Keratinocyte (primary cell): ENCODE data around the gene UBR3. TPM values are rescaled to one million over a fixed set of nuclear protein-coding genes. Genes with fewer than 3 reads are reported as not detected.

Experiments
- DNase-seq: peaks from one replicate; pipeline ENCODE4 v3.0.0-alpha.2; 2011; ENCODE audit warnings: low read depth, missing footprints, low spot score
- FAIRE-seq: peaks from 2 replicates; lab custom pipeline; 2011; peaks lifted over from hg19 to GRCh38; lab: Jason Lieb, UNC
- H2AFZ ChIP-seq: 2 replicates; pipeline ENCODE4 v1.6.0; 2012; ENCODE audit warnings: low read length, control low read depth, inconsistent platforms; ENCODE audit not compliant: control insufficient read depth
- H3K27ac ChIP-seq: 2 replicates; pipeline ENCODE4 v1.5.1; 2011; ENCODE audit warnings: low read length; ENCODE audit not compliant: control insufficient read depth, insufficient read depth
- H3K27me3 ChIP-seq: 3 replicates; pipeline ENCODE4 v1.6.0; 2011; ENCODE audit warnings: low read length; ENCODE audit not compliant: control insufficient read depth, insufficient read depth; ENCODE audit errors: extremely low read depth
- H3K36me3 ChIP-seq, 2 experiments: 2 replicates in 1 of 2; 3 replicates in 1 of 2; pipeline ENCODE4 v1.5.1; 2011; ENCODE audit warnings: low read length in 2 of 2, mild to moderate bottlenecking in 1 of 2; ENCODE audit not compliant: control insufficient read depth in 2 of 2, insufficient read depth in 2 of 2; ENCODE audit errors: extremely low read depth in 1 of 2
- H3K4me1 ChIP-seq: 3 replicates; pipeline ENCODE4 v1.5.1; 2011; ENCODE audit warnings: low read length; ENCODE audit not compliant: control insufficient read depth, insufficient read depth; ENCODE audit errors: extremely low read depth
- H3K4me2 ChIP-seq: 3 replicates; pipeline ENCODE4 v1.6.0; 2011; ENCODE audit warnings: low read depth, low read length; ENCODE audit not compliant: control insufficient read depth, insufficient read depth; ENCODE audit errors: extremely low read depth
- H3K4me3 ChIP-seq, 3 experiments: fragments of 200-600 bp in 1 of 3; sonication (generic) in 1 of 3; 2 replicates in 2 of 3; 3 replicates in 1 of 3; pipeline ENCODE4 v1.5.1; 2011 to 2016; ENCODE audit warnings: low read length in 3 of 3, mild to moderate bottlenecking in 3 of 3, control low read depth in 2 of 3, inconsistent platforms in 1 of 3, low read depth in 1 of 3, mixed read lengths in 1 of 3, mixed run types in 1 of 3, moderate library complexity in 1 of 3; ENCODE audit not compliant: control insufficient read depth in 2 of 3, insufficient read depth in 2 of 3; ENCODE audit errors: extremely low read depth in 1 of 3
- H3K79me2 ChIP-seq: 2 replicates; pipeline ENCODE4 v1.6.0; 2012; ENCODE audit warnings: low read length; ENCODE audit not compliant: control insufficient read depth, insufficient read depth
- H3K9ac ChIP-seq: 3 replicates; pipeline ENCODE4 v1.6.0; 2011; ENCODE audit warnings: low read length; ENCODE audit not compliant: control insufficient read depth, insufficient read depth; ENCODE audit errors: extremely low read depth
- H3K9me1 ChIP-seq: 3 replicates; pipeline ENCODE4 v1.6.0; 2011; ENCODE audit warnings: low read length; ENCODE audit not compliant: control insufficient read depth, insufficient read depth; ENCODE audit errors: extremely low read depth
- H3K9me3 ChIP-seq: 2 replicates; pipeline ENCODE4 v1.5.1; 2012; ENCODE audit warnings: low read depth, low read length; ENCODE audit not compliant: control insufficient read depth
- H4K20me1 ChIP-seq: 3 replicates; pipeline ENCODE4 v1.6.0; 2011; ENCODE audit warnings: low read length; ENCODE audit not compliant: control insufficient read depth, insufficient read depth; ENCODE audit errors: extremely low read depth
- EZH2 ChIP-seq: IDR thresholded peaks from one replicate; pipeline ENCODE4 v1.6.1; 2012; ENCODE audit warnings: inconsistent platforms, mild to moderate bottlenecking, low read length, moderate library complexity
- dilution Hi-C: fragments of 300-500 bp; cut with MboI; formaldehyde crosslinking; loops from one replicate; pipeline ENCODE4 v1.7.0; 2020; ENCODE audit warnings: low sequenced_read_pairs; ENCODE audit not compliant: extremely low pct_ligation_motif_present
- polyA plus RNA-seq, 5 experiments: library from polyadenylated mRNA; depleted of rRNA in 3 of 5; stranded (reverse) in 3 of 5; stranded (forward) in 1 of 5; unstranded in 1 of 5; fragments of >200 nt; gene quantifications; 1 replicate in 1 of 5; 2 replicates in 3 of 5; 3 replicates in 1 of 5; pipeline versions ENCODE4 v1.2.1 to v1.2.3, GENCODE V29; 2011 to 2012; ENCODE audit warnings: missing spikeins in 2 of 5, low read depth in 1 of 5, low replicate concordance in 1 of 5
- TF ChIP-seq, protein P1 (sequence below), 3 experiments: IDR thresholded peaks in 1 of 3; conservative IDR thresholded peaks in 1 of 3; optimal IDR thresholded peaks in 1 of 3; 2 replicates in 2 of 3; 3 replicates in 1 of 3; pipeline versions ENCODE3 to v1.5.1; 2011; ENCODE audit warnings: low read length in 3 of 3, mild to moderate bottlenecking in 3 of 3, moderate library complexity in 2 of 3, control low read depth in 1 of 3, inconsistent platforms in 1 of 3; ENCODE audit not compliant: insufficient read depth in 2 of 3; ENCODE audit errors: extremely low read depth in 1 of 3

UBR3 gene
- polyA plus RNA-seq, 1 donor (not counting 4 experiments of a cell fraction or from before 2014, with no cell fraction given) = 14.7 TPM

DNA sequence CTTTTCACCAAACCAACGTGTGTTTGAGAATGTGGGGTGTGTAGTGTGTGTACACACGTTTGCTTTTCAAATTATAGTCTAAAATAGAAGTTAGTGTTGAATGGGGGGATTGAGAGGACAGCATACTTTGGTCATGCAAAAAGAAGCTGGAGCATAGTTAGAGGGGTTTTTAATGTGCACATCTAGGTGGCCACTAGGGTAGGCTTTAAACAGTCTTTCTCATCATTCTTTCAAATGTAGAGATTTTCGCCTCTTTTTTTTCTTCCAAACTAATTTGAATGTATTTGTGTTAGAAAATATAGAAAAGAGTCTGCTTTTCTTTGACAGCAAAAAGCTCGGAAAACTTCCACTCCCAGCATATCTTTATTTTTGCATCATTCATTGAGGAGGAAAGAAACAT, 185.5 kb downstream of the UBR3 start:
- Histone ChIP-seq H3K4me2 (no peak overlapping the region), H3K4me1 (no peaks in the 10 kb centered on the region), H3K9me1 (no peaks in the 10 kb centered on the region), H3K9ac (no peak overlapping the region), H3K27ac (no peak overlapping the region), H4K20me1 (no peaks in the 10 kb centered on the region), H3K9me3 (no peaks in the 10 kb centered on the region), H3K4me3 (no peak overlapping the region), H2AFZ (no peak overlapping the region), H3K36me3 (peaks cover 0 to 4% of the 10 kb centered on the region in 2 experiments), H3K27me3 (no peaks in the 10 kb centered on the region), H3K79me2 (no peaks in the 10 kb centered on the region)
- FAIRE-seq = no peak
- TF ChIP-seq, protein P1, sequence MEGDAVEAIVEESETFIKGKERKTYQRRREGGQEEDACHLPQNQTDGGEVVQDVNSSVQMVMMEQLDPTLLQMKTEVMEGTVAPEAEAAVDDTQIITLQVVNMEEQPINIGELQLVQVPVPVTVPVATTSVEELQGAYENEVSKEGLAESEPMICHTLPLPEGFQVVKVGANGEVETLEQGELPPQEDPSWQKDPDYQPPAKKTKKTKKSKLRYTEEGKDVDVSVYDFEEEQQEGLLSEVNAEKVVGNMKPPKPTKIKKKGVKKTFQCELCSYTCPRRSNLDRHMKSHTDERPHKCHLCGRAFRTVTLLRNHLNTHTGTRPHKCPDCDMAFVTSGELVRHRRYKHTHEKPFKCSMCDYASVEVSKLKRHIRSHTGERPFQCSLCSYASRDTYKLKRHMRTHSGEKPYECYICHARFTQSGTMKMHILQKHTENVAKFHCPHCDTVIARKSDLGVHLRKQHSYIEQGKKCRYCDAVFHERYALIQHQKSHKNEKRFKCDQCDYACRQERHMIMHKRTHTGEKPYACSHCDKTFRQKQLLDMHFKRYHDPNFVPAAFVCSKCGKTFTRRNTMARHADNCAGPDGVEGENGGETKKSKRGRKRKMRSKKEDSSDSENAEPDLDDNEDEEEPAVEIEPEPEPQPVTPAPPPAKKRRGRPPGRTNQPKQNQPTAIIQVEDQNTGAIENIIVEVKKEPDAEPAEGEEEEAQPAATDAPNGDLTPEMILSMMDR (optimal IDR thresholded peaks at IDR 0.05 in 1 of 3, IDR thresholded peaks at IDR 0.05 in 1 of 3, conservative IDR thresholded peaks at IDR 0.05 in 1 of 3; ENCODE audit: extremely low read depth in 1 of 3, insufficient read depth in 2 of 3, low read length in 3 of 3) = no peak
- TF ChIP-seq EZH2 = no peak
- no peak for DNase-seq
- dilution Hi-C loops = no loop called here

DNA sequence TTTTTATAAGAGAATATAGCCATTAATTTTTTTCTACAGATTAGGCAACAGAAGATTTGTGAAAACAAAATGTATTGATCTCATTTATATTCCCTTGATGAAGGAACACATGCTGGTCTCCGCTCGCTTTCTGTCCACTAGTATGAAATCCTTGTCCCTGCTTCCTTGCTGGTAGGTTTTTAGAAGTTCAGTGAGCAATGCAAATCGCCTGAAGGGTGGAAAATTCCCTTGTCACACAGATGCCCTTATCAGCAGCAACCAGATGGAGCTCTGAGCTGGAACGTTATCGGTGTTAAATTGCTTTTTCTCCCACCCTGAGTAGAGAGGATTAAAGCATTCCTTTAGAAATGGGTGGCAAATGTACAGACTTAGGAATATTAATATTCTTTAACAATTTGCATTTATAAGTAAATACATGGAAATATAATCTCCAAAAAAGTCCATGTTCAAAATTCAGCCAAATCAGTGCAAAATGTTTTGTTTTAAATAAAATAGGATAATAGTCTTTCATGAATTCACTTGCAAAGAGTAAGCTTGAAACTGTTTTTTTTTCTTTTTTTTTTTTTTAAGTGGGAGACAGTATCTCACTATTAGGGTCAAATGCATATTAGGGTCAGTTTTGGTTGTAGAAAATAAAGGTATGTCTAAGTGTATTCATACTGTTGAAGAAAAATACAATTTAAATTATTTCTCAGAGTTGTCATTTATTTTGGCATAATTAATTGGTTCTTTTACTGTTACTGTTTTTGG, 186.7 kb downstream of the UBR3 start:
- dilution Hi-C loops = no loop called here
- DNase-seq = no peak
- Histone ChIP-seq H4K20me1 (no peaks in the 10 kb centered on the region), H3K4me2 (no peak overlapping the region), H3K9me1 (no peaks in the 10 kb centered on the region), H3K27me3 (no peaks in the 10 kb centered on the region), H3K4me3 (no peak overlapping the region), H3K4me1 (no peaks in the 10 kb centered on the region), H3K9me3 (no peaks in the 10 kb centered on the region), H3K27ac (no peak overlapping the region), H3K36me3 (peaks cover 0 to 4% of the 10 kb centered on the region in 2 experiments), H3K79me2 (no peaks in the 10 kb centered on the region), H2AFZ (no peak overlapping the region), H3K9ac (no peak overlapping the region)
- FAIRE-seq = no peak
- TF ChIP-seq, protein P1 (optimal IDR thresholded peaks at IDR 0.05 in 1 of 3, IDR thresholded peaks at IDR 0.05 in 1 of 3, conservative IDR thresholded peaks at IDR 0.05 in 1 of 3; ENCODE audit: extremely low read depth in 1 of 3, insufficient read depth in 2 of 3, low read length in 3 of 3) = no peak
- no peak for TF ChIP-seq EZH2
